Measurements from ENCODE around the gene IRX6.

DNA sequence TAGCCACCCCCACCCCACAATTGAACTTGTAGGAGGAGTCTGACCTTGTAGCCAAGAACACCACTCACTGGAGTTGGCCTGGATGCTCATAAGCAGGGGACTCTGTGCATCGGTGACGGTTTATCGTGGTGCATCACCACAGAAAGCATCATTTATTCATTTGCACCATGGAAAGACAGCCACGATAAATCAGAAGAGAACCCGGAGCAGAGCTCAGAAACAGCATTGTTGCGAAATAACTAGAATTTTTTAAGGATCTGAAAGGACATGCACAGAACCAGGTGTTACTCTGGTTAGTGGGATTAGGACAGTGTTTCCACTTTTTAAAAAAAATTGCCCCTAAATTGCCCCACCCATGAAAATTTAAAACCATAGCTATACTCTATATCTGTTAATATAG is 44.4 kb upstream of the IRX6 start:
- TF ChIP-seq BRCA1 (IDR thresholded peaks at IDR 0.05; ENCODE audit: low read depth, low read length) (no peak), CBX8 (IDR thresholded peaks at IDR 0.05; ENCODE audit: borderline replicate concordance, low read depth, low read length) (no peak), CHD2 (IDR thresholded peaks at IDR 0.05; ENCODE audit: low read length) (no peak), JUND (IDR thresholded peaks at IDR 0.05; ENCODE audit: low read length) (no peak), RAD21 (IDR thresholded peaks at IDR 0.05 in 1 of 2, conservative IDR thresholded peaks at IDR 0.05 in 1 of 2; ENCODE audit: low read depth in 2 of 2, low read length in 2 of 2) (no peak), YY1 (IDR thresholded peaks at IDR 0.05; ENCODE audit: low read depth, low read length) (no peak), POLR2A (IDR thresholded peaks at IDR 0.05; ENCODE audit: control extremely low read depth in 1 of 2, low read depth in 2 of 2, low read length in 2 of 2) (no peak), SP2 (IDR thresholded peaks at IDR 0.05; ENCODE audit: low read length) (no peak), EZH2 (IDR thresholded peaks at IDR 0.05; ENCODE audit: low read depth, low read length, severe bottlenecking) (no peak)
- TF ChIP-seq, protein P1, sequence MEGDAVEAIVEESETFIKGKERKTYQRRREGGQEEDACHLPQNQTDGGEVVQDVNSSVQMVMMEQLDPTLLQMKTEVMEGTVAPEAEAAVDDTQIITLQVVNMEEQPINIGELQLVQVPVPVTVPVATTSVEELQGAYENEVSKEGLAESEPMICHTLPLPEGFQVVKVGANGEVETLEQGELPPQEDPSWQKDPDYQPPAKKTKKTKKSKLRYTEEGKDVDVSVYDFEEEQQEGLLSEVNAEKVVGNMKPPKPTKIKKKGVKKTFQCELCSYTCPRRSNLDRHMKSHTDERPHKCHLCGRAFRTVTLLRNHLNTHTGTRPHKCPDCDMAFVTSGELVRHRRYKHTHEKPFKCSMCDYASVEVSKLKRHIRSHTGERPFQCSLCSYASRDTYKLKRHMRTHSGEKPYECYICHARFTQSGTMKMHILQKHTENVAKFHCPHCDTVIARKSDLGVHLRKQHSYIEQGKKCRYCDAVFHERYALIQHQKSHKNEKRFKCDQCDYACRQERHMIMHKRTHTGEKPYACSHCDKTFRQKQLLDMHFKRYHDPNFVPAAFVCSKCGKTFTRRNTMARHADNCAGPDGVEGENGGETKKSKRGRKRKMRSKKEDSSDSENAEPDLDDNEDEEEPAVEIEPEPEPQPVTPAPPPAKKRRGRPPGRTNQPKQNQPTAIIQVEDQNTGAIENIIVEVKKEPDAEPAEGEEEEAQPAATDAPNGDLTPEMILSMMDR (IDR thresholded peaks at IDR 0.05; ENCODE audit: control extremely low read depth in 1 of 3, insufficient read depth in 1 of 3, low read depth in 1 of 3, low read length in 3 of 3): no peak
- TF ChIP-seq, protein P2, sequence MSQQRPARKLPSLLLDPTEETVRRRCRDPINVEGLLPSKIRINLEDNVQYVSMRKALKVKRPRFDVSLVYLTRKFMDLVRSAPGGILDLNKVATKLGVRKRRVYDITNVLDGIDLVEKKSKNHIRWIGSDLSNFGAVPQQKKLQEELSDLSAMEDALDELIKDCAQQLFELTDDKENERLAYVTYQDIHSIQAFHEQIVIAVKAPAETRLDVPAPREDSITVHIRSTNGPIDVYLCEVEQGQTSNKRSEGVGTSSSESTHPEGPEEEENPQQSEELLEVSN (IDR thresholded peaks at IDR 0.05): no peak
- TF ChIP-seq, protein P3, sequence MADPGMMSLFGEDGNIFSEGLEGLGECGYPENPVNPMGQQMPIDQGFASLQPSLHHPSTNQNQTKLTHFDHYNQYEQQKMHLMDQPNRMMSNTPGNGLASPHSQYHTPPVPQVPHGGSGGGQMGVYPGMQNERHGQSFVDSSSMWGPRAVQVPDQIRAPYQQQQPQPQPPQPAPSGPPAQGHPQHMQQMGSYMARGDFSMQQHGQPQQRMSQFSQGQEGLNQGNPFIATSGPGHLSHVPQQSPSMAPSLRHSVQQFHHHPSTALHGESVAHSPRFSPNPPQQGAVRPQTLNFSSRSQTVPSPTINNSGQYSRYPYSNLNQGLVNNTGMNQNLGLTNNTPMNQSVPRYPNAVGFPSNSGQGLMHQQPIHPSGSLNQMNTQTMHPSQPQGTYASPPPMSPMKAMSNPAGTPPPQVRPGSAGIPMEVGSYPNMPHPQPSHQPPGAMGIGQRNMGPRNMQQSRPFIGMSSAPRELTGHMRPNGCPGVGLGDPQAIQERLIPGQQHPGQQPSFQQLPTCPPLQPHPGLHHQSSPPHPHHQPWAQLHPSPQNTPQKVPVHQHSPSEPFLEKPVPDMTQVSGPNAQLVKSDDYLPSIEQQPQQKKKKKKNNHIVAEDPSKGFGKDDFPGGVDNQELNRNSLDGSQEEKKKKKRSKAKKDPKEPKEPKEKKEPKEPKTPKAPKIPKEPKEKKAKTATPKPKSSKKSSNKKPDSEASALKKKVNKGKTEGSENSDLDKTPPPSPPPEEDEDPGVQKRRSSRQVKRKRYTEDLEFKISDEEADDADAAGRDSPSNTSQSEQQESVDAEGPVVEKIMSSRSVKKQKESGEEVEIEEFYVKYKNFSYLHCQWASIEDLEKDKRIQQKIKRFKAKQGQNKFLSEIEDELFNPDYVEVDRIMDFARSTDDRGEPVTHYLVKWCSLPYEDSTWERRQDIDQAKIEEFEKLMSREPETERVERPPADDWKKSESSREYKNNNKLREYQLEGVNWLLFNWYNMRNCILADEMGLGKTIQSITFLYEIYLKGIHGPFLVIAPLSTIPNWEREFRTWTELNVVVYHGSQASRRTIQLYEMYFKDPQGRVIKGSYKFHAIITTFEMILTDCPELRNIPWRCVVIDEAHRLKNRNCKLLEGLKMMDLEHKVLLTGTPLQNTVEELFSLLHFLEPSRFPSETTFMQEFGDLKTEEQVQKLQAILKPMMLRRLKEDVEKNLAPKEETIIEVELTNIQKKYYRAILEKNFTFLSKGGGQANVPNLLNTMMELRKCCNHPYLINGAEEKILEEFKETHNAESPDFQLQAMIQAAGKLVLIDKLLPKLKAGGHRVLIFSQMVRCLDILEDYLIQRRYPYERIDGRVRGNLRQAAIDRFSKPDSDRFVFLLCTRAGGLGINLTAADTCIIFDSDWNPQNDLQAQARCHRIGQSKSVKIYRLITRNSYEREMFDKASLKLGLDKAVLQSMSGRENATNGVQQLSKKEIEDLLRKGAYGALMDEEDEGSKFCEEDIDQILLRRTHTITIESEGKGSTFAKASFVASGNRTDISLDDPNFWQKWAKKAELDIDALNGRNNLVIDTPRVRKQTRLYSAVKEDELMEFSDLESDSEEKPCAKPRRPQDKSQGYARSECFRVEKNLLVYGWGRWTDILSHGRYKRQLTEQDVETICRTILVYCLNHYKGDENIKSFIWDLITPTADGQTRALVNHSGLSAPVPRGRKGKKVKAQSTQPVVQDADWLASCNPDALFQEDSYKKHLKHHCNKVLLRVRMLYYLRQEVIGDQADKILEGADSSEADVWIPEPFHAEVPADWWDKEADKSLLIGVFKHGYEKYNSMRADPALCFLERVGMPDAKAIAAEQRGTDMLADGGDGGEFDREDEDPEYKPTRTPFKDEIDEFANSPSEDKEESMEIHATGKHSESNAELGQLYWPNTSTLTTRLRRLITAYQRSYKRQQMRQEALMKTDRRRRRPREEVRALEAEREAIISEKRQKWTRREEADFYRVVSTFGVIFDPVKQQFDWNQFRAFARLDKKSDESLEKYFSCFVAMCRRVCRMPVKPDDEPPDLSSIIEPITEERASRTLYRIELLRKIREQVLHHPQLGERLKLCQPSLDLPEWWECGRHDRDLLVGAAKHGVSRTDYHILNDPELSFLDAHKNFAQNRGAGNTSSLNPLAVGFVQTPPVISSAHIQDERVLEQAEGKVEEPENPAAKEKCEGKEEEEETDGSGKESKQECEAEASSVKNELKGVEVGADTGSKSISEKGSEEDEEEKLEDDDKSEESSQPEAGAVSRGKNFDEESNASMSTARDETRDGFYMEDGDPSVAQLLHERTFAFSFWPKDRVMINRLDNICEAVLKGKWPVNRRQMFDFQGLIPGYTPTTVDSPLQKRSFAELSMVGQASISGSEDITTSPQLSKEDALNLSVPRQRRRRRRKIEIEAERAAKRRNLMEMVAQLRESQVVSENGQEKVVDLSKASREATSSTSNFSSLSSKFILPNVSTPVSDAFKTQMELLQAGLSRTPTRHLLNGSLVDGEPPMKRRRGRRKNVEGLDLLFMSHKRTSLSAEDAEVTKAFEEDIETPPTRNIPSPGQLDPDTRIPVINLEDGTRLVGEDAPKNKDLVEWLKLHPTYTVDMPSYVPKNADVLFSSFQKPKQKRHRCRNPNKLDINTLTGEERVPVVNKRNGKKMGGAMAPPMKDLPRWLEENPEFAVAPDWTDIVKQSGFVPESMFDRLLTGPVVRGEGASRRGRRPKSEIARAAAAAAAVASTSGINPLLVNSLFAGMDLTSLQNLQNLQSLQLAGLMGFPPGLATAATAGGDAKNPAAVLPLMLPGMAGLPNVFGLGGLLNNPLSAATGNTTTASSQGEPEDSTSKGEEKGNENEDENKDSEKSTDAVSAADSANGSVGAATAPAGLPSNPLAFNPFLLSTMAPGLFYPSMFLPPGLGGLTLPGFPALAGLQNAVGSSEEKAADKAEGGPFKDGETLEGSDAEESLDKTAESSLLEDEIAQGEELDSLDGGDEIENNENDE (IDR thresholded peaks at IDR 0.05; ENCODE audit: insufficient replicate concordance, low read length): no peak
